ENCODE measurements around the gene CYP2D6. TPM values are rescaled to one million over a fixed set of nuclear protein-coding genes. Genes with fewer than 3 reads are reported as not detected.

Gene CYP2D6
- total RNA-seq, 1 experiment from 2014 or later, result 1.7 TPM

DNA sequence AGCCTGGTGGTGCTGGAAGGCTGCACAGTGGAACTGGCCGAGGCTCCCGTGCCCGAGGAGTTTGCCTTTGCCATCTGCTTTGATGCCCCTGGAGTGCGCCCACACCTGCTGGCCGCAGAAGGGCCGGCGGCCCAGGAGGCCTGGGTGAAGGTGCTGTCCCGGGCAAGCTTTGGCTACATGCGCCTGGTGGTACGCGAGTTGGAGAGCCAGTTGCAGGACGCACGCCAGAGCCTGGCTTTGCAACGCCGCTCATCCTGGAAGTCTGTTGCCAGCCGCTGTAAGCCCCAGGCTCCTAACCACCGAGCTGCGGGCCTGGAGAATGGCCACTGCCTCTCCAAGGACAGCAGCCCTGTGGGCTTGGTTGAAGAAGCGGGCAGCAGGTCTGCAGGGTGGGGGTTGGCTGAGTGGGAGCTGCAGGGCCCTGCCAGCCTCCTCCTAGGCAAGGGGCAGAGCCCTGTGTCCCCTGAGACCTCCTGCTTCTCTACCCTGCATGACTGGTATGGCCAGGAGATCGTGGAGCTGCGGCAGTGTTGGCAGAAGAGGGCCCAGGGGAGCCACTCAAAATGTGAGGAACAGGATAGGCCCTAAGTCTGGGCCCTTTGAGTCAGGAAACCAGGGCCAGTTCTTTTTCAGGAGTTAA is 53.0 kb downstream of the CYP2D6 start:
- ChIA-PET POLR2A (interaction anchor here (0.6 to 3.1 kb wide), 2 partner anchors 13 to 35 kb away, joined by 5 to 16 read pairs; partner anchors contain the start of gene NDUFA6), CTCF (interaction anchor here (3.8 kb wide), 1 partner anchor 13 kb away, joined by 27 read pairs; the partner anchor contains the start of gene NDUFA6)
- H3K9me3 Mint-ChIP-seq, result no peaks in the 10 kb centered on the region
- peaks cover 3% of the 10 kb centered on the region; the same call in 1 of the 2 replicates for H3K36me3 Mint-ChIP-seq
- peaks cover 12% of the 10 kb centered on the region for H3K27me3 Mint-ChIP-seq (ENCODE audit: low read depth)
- peaks cover 34% of the 10 kb centered on the region for H3K4me1 Mint-ChIP-seq
- TF ChIP-seq FOXK1 (CRISPR knock-in tag; IDR thresholded peaks at IDR 0.05) (no peak), IRF2 (CRISPR knock-in tag; IDR thresholded peaks at IDR 0.05; ENCODE audit: borderline replicate concordance, low read depth) (no peak), NFATC4 (CRISPR knock-in tag; IDR thresholded peaks at IDR 0.05) (no peak)
- H3K4me3 Mint-ChIP-seq, result no peak overlapping the region
- DNase-seq (ENCODE audit: low spot score), result no peak
- no peak for ATAC-seq
- H3K27ac Mint-ChIP-seq, result no peak overlapping the region

DNA sequence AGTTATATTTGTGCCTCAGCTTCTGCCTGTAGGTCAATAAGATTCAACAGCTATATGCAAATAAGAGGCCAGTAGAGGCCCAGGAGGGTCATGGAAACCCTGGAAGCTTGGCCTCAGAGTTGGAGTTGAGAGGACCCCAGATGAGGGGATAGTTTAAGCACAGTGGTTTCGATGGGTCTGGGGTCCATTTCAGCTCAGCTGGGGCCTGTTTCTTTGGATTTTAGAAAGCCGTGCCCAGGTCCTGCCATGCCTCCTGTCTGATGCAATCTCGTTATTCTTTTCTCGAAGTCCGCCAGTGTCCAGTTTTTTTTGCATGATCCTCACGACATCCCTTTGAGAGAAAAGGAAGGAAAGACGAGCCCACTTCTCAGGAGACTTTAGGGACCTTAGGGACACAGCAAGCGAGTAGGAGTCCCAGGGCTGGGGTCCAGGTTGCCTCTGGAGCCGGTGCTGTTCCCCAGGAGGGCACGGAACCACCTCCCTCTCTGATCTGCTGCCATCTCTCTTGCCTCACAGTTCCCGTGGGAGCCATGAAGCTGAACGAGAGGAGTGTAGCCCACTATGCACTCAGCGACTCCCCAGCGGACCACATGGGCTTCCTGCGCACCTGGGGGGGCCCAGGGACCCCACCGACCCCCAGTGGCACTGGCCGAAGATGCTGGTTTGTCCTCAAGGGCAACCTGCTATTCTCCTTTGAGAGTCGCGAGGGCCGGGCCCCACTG is 53.7 kb downstream of the CYP2D6 start:
- H3K27ac Mint-ChIP-seq, result no peak overlapping the region
- no peaks in the 10 kb centered on the region for H3K9me3 Mint-ChIP-seq
- ATAC-seq (no peak), DNase-seq (ENCODE audit: low spot score) (no peak)
- ChIA-PET CTCF (interaction anchor here (3.8 kb wide), 1 partner anchor 14 kb away, joined by 27 read pairs; the partner anchor contains the start of gene NDUFA6), POLR2A (interaction anchor here (0.6 kb wide), 1 partner anchor 103 kb away, joined by 3 read pairs; no protein-coding TSS in a partner anchor)
- peaks cover 37% of the 10 kb centered on the region for H3K4me1 Mint-ChIP-seq
- H3K4me3 Mint-ChIP-seq, result no peak overlapping the region
- peaks cover 19% of the 10 kb centered on the region for H3K27me3 Mint-ChIP-seq (ENCODE audit: low read depth)
- TF ChIP-seq, protein P1, sequence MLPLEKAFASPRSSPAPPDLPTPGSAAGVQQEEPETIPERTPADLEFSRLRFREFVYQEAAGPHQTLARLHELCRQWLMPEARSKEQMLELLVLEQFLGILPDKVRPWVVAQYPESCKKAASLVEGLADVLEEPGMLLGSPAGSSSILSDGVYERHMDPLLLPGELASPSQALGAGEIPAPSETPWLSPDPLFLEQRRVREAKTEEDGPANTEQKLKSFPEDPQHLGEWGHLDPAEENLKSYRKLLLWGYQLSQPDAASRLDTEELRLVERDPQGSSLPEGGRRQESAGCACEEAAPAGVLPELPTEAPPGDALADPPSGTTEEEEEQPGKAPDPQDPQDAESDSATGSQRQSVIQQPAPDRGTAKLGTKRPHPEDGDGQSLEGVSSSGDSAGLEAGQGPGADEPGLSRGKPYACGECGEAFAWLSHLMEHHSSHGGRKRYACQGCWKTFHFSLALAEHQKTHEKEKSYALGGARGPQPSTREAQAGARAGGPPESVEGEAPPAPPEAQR (CRISPR knock-in tag; IDR thresholded peaks at IDR 0.05), result no peak
- H3K36me3 Mint-ChIP-seq, result peaks cover 3% of the 10 kb centered on the region; the same call in 1 of the 2 replicates

Other genes with a start within 250 kb of the CYP2D6 start
- 2.1 to 2.4 TPM (median 2.2 TPM) in 3 replicates for gene SHISA8, start 215.7 kb downstream of the CYP2D6 start, total RNA-seq (2021)
- 2.8 to 3.6 TPM (median 2.8 TPM) in 3 replicates for gene TNFRSF13C, start 204.0 kb downstream of the CYP2D6 start, total RNA-seq (2021)
- gene CENPM, start 183.7 kb downstream of the CYP2D6 start, total RNA-seq (2021), result 40.3 to 43.7 TPM (median 41.7 TPM) in 3 replicates
- 19.5 to 25.3 TPM (median 24.0 TPM) in 3 replicates for gene SEPTIN3, start 161.4 kb downstream of the CYP2D6 start, total RNA-seq (2021)
- not detected in 3 replicates for gene WBP2NL, start 132.0 kb downstream of the CYP2D6 start, total RNA-seq (2021)
- gene NAGA, start 60.0 kb downstream of the CYP2D6 start, total RNA-seq (2021), result 19.4 to 22.8 TPM (median 22.3 TPM) in 3 replicates
- 5.7 to 7.1 TPM (median 6.3 TPM) in 3 replicates for gene PHETA2, start 56.6 kb downstream of the CYP2D6 start, total RNA-seq (2021)
- gene SMDT1, start 51.1 kb downstream of the CYP2D6 start, total RNA-seq (2021), result 39.9 to 50.6 TPM (median 49.6 TPM) in 3 replicates
- gene NDUFA6, start 40.0 kb downstream of the CYP2D6 start, total RNA-seq (2021), result 84.6 to 90.8 TPM (median 85.9 TPM) in 3 replicates
- gene TCF20, start 139.8 kb upstream of the CYP2D6 start, total RNA-seq (2021), result 68.6 to 77.0 TPM (median 74.3 TPM) in 3 replicates